Hematopoietic multipotent progenitor cell treated with erythropoietin and hydrocortisone succinate and interleukin-3 and kit ligand, for 15 days (in vitro differentiated cells): ENCODE measurements around the gene POTEG.
"Not testable (repeated sequence)": the region's sequence is repeated elsewhere in the genome, so short reads cannot be mapped to it uniquely, and the experiment has no call there.

Experiments
- DNase-seq: peaks from one replicate; pipeline ENCODE4 v3.0.0-alpha.2; 2015; ENCODE audit warnings: low spot score

Gene POTEG

DNA sequence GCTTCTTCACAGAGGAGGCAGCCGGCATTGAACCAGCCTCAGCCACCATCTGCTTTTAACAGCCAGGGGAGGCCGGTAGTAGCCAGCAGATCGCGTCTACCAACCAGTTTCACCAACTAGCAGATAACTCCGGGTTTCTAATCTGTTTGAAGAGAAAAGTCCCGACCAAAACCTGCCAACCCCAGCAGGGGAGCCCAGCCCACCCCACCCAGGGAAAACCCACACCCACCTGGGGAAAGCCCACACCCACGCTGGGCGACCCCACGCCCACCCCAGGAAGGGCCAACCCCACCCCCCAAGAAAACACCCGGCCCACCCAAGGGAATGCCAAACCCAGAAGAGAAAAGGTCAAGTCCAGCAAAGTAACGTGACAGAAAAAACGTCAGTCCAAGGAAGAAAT lies at the start of gene POTEG:
Gene POTEG (minus strand): TSS at position 101 of the 400 bp plus-strand sequence. CDS start 52 bp downstream, at position 49.
- DNase-seq = not testable (repeated sequence)

- not testable (repeated sequence) for DNase-seq
Observed at GRCh38 chr14:19482093-19482492, 48.0 kb upstream of the POTEG start.

DNA sequence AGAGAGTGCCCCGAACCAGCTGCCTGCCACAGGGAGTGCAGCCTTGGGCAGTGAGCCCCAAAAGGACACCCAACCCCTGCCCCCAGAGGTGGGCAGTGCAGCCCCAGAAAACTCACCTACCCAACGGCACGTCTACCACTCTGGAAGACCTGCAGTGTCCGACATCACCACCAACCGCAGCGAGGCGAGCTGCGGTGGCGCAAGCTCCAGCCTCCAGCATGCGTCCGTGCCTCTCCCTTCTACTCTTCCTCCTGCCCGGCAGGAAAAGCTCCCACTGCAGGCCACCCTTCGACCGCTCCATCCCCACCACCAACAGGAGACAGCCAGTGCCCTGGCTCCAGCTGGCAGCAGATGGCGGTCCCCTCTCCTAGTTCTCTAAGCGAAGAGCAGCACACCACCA lies 47.3 kb upstream of the POTEG start:
- DNase-seq = not testable (repeated sequence)

- DNase-seq = not testable (repeated sequence)
Observed at GRCh38 chr14:19480491-19480890, 46.4 kb upstream of the POTEG start.

- DNase-seq = not testable (repeated sequence)
Observed at GRCh38 chr14:19445761-19446160, 11.6 kb upstream of the POTEG start.

DNA sequence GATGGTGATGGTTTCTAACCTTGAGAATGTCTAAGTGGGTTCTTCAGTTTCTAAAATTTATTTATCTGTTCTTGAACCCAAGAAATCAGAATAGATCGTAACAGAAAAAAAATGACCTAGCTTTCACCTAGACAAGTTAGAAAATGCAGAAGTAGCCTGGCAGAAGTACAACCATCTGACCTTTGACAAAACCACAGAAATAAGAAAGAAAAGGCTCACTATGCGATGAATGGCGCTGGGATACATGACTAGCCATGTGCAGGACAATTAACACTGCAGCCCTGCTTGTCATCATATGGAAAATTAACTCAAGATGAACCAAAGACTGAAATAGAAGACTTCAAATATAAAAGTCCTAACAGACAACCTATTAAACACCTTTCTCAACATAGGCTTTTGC lies 5.7 kb upstream of the POTEG start:
- not testable (repeated sequence) for DNase-seq

GRCh38 chr14:19439219-19439618 lies 5.1 kb upstream of the POTEG start:
- DNase-seq = not testable (repeated sequence)

DNA sequence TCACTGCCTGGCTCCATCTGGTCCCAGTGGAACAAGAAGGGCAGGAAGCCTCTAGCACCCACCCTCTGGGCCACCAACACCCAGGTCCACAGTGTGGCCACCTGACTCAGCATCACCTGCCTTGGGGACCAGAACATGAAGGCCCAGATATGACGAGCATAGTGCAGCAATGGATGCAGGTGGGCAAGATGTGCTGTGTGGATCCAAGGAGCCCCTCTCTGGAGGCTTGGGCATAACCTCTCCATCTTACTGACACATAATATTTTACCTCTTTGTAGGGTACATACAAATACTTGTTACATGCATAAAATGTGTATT lies 2.9 kb upstream of the POTEG start:
- not testable (repeated sequence) for DNase-seq

DNA sequence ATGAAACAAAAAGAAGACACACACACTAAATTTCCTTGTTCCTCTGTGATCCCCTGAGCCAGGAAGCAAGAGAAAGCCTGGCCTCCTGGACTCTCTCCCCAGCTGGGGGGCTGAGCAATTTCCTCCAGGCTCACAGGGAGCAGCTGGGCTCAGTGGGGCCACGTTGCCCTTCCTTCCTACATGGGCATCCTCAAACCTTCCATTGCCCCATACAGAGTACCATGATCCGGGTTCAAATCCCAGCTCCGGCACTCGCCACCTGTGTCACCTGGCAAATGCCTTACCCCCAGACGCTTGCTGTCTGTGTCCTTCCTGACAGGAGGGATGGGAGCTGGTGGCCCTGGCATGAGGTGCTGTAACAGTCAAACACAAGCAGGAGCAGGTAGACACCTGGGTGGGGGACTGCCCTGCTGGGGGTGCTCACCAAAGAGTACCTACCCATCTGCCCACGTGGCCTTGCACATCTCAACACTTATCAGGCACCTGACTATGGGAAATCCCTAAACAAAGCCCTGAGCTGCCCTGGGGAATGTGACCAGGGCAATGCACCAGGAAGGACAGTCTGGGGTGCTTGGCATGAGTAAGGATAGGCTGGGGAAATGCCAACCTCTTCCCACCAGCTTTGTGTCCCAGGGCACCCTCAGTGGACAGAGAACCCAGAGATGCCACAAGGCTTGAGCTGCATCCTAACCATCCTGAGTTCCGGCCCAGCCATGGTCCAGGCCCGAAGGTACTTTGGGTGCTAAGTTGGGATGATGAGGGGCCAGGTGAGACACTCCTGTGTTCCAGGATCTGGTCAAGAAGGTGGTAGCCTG lies 2.4 kb upstream of the POTEG start:
- not testable (repeated sequence) for DNase-seq

DNA sequence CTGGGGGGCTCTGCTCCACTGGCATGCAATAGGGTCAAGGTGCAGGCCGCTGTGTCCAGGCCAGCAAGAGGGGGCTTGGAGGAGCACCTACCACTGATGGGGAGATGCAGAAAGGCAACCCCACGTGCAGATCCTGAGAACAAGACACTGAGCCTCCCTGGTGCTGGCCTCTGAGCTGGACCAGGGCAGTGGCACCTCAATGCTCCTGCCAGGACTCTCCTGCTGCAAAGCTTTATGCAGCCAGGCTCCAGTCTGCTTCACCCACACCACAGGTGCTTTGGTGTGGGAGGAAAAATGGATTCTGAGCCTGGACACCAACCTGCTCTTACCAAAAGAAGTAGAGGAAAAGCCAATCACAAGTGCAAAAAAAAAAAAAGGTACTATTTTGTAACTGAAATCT lies 1.7 kb upstream of the POTEG start:
- not testable (repeated sequence) for DNase-seq

DNA sequence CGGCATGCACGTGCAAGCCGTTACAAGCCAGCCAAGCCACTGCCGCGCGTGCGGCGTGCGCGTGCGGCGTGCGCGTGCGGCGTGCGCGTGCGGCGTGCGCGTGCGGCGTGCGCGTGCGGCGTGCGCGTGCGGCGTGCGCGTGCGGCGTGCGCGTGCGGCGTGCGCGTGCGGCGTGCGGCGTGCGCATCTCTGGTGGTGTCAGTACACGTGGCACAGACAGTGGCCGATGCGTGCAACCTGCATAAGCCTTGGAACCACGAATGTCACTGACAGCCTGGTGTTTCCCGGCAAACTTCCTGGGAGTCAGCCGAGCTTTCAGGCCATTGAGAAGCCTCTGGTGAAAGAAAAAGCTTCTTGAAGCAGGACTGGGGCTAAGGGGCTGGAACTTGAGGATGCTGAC lies 750 bp upstream of the POTEG start:
- not testable (repeated sequence) for DNase-seq

GRCh38 chr14:19433765-19434164 lies 376 bp downstream of the POTEG start:
- not testable (repeated sequence) for DNase-seq

DNA sequence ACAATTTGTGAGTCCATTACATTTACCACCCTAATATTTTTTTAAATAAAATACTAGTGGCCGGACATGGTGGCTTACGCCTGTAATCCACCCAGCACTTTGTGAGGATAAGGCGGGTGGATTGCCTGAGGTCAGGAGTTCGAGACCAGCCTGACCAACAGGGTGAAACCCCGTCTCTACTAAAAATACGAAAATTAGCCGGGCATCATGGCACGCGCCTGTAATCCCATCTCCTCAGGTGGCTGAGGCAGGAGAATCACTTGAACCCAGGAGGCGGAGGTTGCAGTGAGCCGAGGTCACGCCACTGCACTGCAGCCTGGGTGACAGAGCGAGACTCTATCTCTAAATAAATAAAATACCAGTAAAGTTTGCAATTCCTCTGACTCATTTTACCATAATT lies 25.6 kb downstream of the POTEG start:
- not testable (repeated sequence) for DNase-seq

GRCh38 chr14:19402097-19402496 lies 32.0 kb downstream of the POTEG start:
- not testable (repeated sequence) for DNase-seq

DNA sequence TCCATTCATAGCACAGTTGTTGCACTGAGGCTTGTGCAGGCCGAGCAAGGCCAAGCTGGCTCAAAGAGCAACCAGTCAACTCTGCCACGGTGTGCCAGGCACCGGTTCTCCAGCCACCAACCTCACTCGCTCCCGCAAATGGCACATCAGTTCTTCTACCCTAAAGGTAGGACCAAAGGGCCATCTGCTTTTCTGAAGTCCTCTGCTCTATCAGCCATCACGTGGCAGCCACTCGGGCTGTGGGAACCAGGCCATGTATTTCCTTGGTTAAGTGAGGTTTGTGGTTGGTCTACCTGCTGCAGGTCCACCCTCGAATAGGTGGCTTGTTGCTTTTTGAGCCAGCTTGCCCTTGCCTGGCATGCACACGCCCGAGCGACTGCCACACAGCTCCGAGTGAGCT lies 39.4 kb downstream of the POTEG start:
- not testable (repeated sequence) for DNase-seq

DNA sequence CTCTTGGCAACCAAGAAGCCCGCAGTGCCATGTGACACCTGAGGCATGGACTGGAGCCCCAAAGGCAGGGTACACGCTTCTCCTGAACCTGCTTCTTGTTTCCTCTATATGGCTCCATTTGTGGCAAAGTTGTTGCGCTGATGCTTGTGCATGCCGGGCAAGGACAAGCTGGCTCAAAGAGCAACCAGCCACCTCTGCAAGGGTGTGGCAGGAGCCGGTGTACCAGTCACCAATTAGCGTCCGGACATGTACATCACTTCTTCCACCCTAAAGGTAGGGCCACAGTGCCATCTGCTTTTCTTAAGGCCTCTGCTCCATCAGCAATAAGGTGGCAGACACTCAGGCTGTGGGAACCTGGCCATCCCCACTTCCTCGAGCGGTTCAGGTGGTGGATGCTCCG lies 43.9 kb downstream of the POTEG start:
- peak; percentile 2 for DNase-seq

- DNase-seq = not testable (repeated sequence)
Observed at GRCh38 chr14:19388741-19389140, 45.4 kb downstream of the POTEG start.

DNA sequence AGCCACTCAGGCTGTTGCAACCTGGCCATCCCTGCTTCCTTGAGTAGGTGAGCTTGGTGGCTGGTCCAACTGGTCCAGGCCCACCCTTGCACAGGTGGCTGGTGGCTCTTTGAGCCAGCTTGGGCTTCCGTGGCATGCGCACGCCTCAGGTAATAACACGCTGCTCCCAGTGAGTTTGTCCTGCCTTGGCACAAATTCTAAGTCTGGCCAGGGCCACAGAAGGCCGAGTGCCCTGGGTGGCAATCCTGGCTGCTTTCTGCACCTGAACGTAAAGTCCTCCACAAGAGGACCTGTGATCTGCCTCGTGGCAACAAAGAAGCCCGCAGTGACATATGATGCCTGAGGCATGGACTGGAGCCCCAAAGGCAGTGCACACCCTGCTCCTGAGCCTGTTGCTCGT lies 47.1 kb downstream of the POTEG start:
- DNase-seq = not testable (repeated sequence)

GRCh38 chr14:19386309-19386708 lies 47.8 kb downstream of the POTEG start:
- not testable (repeated sequence) for DNase-seq

DNA sequence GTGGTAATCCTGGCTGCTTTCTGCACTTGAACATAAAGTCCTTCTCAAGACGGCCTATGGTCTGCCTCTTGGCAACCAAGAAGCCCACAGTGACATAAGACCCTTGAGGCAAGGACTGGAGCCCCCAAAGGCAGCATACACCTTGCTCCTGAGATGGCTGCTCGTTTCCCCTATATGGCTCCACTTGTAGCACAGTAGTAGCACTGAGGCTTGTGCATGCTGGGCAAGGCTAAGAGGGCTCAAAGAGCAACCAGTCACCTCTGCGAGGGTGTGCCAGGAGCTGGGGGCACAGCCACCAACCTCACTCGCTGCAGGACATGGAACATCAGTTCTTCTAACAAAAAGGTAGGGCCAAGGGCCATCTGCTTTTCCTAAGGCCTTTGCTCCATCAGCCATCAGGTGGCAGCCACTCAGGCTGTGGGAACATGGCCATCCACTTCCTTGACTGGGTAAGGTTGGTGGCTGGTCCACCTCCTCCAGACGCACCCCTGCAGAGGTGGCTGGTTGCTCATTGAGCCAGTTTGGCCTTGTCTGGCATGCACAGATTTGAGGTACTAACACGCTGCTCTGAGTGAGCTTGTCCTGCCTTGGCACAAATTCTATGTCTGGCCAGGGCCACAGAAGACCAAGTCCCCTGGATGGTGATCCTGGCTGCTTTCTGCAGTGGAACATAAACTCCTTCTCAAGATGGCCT lies 49.9 kb downstream of the POTEG start:
- DNase-seq = not testable (repeated sequence)

GRCh38 chr14:19383008-19383584 lies 51.0 kb downstream of the POTEG start:
- DNase-seq = not testable (repeated sequence)

GRCh38 chr14:19380137-19380536 lies 54.0 kb downstream of the POTEG start:
- DNase-seq = peak; percentile 1

DNA sequence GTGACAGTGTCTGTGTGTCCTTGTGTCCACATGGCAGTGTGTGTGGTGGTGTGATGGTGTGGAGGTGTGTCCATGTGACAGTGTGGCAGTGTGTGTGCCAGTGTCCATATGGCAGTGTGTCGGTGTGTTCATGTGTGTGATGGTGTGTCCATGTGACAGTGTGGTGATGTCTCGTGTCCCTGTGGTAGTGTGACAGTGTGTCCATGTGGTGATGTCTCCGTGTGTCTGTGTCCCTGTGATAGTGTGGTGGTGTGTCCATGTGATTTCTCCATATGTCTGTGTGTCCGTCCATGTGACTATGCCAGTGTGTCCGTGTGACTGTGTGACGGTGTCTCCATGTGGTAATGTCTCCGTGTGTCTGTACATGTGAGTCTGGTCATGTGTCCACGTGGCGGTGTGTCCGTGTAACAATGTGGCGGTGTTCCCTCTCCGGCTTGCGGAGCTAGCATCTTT lies 59.7 kb downstream of the POTEG start:
- DNase-seq = peak; percentile 1
